GM19023 (cell line): Measurements from ENCODE around the gene PMF1.

Experiments
- ATAC-seq: cut with Tn5 transposase; IDR thresholded peaks from one replicate; pipeline ENCODE4 v1.9.1; 2021; ENCODE audit warnings: mild to moderate bottlenecking, moderate library complexity; ENCODE audit not compliant: unreplicated experiment

Gene PMF1

DNA sequence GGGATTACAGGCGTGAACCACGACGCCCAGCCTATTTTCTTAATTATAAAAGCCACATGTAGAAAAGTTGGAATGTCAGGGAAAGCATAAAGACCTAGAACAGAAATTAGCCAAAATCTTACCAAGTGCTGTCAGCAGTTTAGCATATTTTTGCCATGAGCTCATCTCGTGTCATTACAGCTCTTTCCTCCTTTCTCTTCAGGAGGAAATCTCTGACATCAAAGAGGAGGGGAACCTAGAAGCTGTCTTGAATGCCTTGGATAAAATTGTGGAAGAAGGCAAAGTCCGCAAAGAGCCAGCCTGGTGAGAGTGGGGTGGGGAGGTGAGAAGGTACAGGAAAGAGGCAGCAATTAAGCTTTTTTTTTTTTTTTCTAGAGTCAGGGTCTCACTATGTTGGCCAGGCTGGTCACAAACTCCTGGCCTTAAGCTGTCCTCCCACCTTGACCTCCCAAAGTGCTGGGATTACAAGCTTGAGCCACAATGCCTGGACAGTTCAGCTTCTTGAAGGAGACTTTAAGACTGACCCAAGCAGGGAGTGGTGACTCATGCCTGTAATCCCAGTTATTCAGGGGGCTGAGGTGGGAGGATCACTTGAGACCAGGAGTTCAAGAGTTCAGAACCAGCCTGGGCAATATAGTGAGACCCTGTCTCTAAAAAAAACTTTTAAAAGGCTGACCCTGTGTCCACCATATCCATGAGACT lies 20.8 kb downstream of the PMF1 start:
- no peak for ATAC-seq

DNA sequence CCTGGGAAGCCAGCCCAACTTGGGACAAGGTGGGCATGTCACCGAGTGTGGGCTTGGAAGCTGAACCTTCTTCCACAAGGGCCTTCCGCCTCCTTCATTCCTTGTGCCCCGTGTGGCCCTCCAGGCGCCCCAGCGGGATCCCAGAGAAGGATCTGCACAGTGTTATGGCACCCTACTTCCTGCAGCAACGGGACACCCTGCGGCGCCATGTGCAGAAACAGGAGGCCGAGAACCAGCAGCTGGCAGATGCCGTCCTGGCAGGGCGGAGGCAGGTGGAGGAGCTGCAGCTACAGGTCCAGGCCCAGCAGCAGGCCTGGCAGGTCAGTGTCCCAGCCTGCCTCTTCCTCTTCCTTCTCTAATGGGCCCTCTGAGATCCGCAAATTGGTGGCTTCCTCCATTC lies 23.4 kb downstream of the PMF1 start:
- ATAC-seq: no peak

- no peak for ATAC-seq
Measured at GRCh38 chr1:156238248-156238647, 25.4 kb downstream of the PMF1 start.

GRCh38 chr1:156241311-156241811 lies 28.6 kb downstream of the PMF1 start:
- no peak for ATAC-seq

GRCh38 chr1:156241926-156242325 lies 29.1 kb downstream of the PMF1 start, which contains the start of gene BGLAP:
Gene BGLAP, plus strand, starts transcription at chr1:156242184. Its CDS starts 48 bp downstream, at chr1:156242232.
- no peak for ATAC-seq

DNA sequence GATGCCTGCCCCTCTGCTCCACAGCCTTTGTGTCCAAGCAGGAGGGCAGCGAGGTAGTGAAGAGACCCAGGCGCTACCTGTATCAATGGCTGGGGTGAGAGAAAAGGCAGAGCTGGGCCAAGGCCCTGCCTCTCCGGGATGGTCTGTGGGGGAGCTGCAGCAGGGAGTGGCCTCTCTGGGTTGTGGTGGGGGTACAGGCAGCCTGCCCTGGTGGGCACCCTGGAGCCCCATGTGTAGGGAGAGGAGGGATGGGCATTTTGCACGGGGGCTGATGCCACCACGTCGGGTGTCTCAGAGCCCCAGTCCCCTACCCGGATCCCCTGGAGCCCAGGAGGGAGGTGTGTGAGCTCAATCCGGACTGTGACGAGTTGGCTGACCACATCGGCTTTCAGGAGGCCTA lies 29.9 kb downstream of the PMF1 start:
- no peak for ATAC-seq

DNA sequence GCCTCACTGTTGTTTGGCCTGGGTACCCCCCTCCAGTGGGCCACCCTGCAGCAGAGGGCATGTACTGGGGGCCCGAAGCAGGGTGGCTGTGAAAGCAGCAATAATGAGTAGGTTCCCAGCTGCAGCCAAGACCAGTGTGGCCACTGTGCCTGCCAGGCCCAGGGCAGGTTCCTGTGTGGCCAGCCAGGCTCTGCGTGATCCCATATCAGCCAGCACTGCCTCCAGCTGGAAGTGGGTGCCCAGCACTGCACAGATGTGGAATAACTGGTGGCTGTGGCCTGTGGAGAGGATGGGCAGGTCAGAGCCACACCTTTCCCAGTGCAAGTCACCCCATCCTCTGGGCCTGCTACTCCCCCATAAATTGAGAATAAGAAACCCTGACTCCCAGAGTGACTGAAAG lies 31.3 kb downstream of the PMF1 start:
- no peak for ATAC-seq

- no peak for ATAC-seq
Measured at GRCh38 chr1:156244712-156245111, 31.9 kb downstream of the PMF1 start.

- no peak for ATAC-seq
Measured at GRCh38 chr1:156245451-156246232, 32.8 kb downstream of the PMF1 start.

DNA sequence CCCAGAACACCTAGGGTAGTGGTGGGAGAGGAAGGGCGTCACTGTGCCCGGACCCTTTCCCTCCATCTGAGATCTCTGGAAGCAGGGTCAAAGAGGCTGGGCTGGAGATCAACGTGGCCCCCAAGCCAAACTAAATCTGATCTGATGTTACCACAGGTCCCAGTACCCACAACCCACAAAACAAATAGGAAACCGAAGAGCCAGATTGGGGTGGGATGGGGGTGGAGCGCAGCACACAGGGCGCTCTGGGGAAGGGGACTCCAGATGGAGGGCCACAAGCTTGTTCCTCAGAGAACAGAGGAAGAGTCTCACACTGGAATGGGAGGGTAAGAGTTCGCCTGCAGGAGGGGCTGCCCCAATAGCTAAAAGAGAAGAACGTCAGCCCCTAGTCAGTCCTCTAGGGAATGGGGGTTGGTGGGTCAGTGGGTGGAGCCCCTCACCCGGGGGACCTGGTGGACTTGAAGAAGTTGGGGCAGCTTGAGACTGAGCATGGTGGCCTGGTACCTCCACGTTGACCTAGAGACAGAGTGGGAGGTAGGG lies 33.5 kb downstream of the PMF1 start:
- no peak for ATAC-seq

- ATAC-seq: no peak
Measured at GRCh38 chr1:156246781-156247459, 34.1 kb downstream of the PMF1 start.

DNA sequence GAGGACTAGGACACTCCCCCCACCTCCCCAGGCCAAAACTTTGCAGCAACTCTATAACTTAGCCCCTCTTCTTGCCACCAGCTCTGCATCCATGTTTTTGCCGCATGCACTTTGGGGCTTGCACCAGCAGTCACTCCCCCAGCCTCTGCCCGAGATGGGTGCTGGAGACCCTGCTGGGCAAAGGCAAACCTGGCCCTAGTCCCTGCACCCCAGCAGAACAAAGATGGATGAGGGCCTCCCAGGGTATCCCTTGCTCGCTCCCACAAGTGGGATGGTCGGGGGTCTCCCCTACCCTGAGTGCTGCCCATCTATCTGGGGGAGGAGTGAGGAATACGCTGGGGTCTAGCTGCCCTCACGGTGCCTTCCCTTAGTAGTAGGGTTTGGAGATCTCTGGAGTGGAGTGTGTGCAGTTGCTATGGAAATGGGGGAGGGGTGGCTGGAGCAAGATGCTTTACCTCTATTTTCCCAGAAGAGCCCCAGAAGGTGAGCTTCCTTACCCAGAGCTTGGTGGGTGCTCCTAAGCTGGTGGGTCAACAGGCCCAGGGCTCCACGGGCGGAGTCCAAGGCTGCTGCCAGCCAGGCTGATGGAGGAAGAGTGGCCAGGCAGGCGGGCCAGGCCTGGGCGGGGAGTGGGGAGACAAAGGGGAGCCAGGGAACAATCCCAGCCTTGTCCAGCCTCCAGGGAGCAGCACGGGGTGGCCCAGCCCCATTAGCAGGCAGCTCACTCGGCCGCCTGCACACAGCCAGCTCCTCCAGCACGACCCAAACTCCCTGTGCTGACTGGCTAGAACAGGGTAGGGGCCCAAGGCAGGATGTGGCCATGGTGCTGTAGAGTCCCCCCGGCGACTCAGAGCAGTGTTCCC lies 34.9 kb downstream of the PMF1 start, which contains the start of gene PAQR6:
TSS of gene PAQR6 (minus strand) at position 597 of the 863 bp plus-strand sequence. CDS start 1,325 bp downstream, outside the sequence.
- ATAC-seq: no peak

DNA sequence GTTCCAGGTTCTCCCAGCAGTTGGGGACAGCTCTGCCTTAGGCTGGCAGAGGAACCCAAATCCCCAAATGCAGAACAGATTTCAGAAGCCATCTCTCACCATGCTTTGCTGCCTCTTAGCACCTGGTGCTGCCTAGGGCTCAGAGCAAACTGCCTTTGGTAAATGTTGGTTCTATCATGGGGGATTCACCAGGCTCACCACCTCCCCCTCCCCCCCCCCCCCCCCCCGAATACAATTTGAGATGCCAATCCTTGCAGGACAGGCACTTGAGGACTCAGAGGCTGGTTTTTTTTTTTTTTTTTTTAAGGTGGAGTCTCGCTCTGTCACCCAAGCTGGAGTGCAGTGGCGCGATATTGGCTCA lies 35.5 kb downstream of the PMF1 start:
- ATAC-seq: no peak

GRCh38 chr1:156249593-156249992 lies 36.8 kb downstream of the PMF1 start:
- no peak for ATAC-seq

- no peak for ATAC-seq
Measured at GRCh38 chr1:156251527-156251926, 38.7 kb downstream of the PMF1 start.

GRCh38 chr1:156253634-156254033 lies 40.8 kb downstream of the PMF1 start:
- ATAC-seq: no peak

DNA sequence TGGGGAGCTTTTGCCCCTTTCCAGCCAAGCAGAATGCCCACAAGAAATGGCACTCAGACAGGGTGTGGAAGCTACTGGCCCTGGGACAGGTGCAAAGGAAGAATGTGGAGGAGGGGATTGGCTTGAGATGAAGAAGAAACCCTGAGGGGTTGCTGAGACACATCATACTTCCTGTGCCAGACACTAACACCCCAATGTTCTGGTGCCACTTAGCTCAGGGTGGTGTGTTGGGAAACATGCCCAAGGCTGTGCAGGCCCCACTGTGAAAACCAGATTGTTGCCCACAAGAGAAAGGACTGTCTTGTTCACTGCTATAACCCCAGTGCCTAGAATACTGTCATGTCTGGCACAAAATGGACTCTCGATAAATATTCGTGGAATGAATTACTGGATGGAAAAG lies 44.9 kb downstream of the PMF1 start:
- ATAC-seq: no peak

DNA sequence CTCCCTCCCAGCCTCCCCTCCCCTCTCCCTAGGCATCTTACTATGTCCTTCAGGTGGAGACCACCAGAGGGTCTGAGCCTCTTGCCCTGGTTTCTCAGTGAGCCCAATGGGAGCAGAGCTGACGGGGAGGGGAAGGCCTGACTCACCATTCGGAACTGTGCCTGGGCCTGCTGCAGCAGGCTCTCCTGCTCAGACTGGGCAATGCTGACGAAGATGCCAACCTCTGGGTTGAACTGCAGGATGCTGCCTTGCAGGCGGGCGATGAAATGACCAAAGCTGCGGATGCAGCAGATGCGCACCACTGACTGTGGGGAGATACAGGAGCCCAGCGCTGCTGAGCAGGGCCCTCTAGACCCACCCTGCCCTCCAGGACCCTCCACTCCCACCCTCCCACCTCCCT lies 46.1 kb downstream of the PMF1 start:
- no peak for ATAC-seq

DNA sequence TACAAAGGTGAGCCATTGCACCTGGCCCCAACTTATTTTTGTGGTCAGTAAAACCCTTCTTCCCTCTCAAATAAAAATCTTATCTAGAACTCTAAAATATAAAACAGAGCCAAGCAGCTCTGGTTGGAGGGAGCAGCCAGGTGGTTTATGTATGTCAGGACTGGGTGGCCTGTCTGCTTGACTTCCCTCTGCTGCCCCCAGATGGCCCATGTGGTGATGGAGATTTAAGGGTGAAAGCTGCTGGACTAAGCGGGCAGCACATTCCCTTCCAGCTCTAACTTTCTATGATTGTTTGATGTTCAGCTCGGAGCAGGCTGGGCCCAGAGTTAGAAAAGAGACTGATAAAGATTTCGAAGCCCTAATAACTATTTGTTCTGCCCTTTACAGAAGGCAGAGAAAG lies 47.0 kb downstream of the PMF1 start:
- ATAC-seq: no peak

GRCh38 chr1:156260896-156261295 lies 48.1 kb downstream of the PMF1 start:
- ATAC-seq: no peak
